Chondrocyte (in vitro differentiated cells): ENCODE results near the gene INSIG1. TPM values are rescaled to one million over a fixed set of nuclear protein-coding genes. Genes with fewer than 3 reads are reported as not detected.

Source experiments
- DNase-seq: peaks from one replicate; pipeline ENCODE4 v3.0.0; 2021; ENCODE audit warnings: mixed read lengths, low spot score
- H3K27ac Mint-ChIP-seq: one replicate; pipeline ENCODE4 v1.8.0; 2021; ENCODE audit warnings: mild to moderate bottlenecking, moderate library complexity, mixed read lengths; ENCODE audit not compliant: unreplicated experiment
- H3K27me3 Mint-ChIP-seq: 2 replicates; pipeline ENCODE4 v1.8.0; 2021; ENCODE audit warnings: low read depth, mixed read lengths
- H3K36me3 Mint-ChIP-seq: 2 replicates; pipeline ENCODE4 v1.8.0; 2021; ENCODE audit warnings: low read depth, mixed read lengths
- H3K4me1 Mint-ChIP-seq: 2 replicates; pipeline ENCODE4 v1.8.0; 2021; ENCODE audit warnings: low read depth, mild to moderate bottlenecking, mixed read lengths
- H3K4me3 Mint-ChIP-seq: one replicate; pipeline ENCODE4 v1.8.0; 2021; ENCODE audit warnings: mild to moderate bottlenecking, moderate library complexity, mixed read lengths; ENCODE audit not compliant: unreplicated experiment
- H3K9me3 Mint-ChIP-seq: 2 replicates; pipeline ENCODE4 v1.8.0; 2021; ENCODE audit warnings: low read depth, mixed read lengths
- total RNA-seq: library from RNA; stranded (reverse); gene quantifications from 3 replicates; pipeline ENCODE4 v1.2.1, GENCODE V29; 2021
- TF ChIP-seq, protein P1 (sequence below): fragments of 200-600 bp; sonication (generic); IDR thresholded peaks from 2 replicates; pipeline ENCODE4 v1.5.0; 2021; ENCODE audit warnings: antibody characterized with exemption, mild to moderate bottlenecking, moderate library complexity

Gene INSIG1
- total RNA-seq, 1 donor from 2014 or later = 31.8 TPM

DNA sequence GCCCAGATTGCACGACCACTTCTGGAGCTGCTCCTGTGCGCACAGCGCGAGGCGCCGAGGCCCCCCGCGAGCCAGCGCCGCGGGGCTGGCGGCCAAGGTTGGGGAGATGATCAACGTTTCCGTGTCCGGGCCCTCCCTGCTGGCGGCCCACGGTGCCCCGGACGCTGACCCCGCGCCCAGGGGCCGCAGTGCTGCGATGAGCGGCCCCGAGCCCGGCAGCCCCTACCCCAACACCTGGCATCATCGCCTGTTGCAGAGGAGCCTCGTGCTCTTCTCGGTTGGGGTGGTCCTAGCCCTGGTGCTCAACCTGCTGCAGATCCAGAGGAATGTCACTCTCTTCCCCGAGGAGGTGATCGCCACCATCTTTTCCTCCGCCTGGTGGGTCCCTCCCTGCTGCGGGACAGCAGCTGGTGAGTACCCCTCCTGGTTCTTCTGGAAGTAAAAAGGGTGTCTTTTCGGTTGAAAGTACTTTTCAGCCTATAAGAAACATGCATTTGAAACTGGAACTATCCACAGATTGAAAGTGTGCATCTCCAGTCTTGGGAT is 683 bp downstream of the INSIG1 start:
- Mint-ChIP-seq H3K27ac (peak overlapping the region; percentile 97), H3K4me3 (peak overlapping the region; percentile 81), H3K36me3 (no peaks in the 10 kb centered on the region), H3K4me1 (peaks cover 38% of the 10 kb centered on the region), H3K27me3 (no peaks in the 10 kb centered on the region), H3K9me3 (no peaks in the 10 kb centered on the region)
- DNase-seq = no peak
- TF ChIP-seq, protein P1, sequence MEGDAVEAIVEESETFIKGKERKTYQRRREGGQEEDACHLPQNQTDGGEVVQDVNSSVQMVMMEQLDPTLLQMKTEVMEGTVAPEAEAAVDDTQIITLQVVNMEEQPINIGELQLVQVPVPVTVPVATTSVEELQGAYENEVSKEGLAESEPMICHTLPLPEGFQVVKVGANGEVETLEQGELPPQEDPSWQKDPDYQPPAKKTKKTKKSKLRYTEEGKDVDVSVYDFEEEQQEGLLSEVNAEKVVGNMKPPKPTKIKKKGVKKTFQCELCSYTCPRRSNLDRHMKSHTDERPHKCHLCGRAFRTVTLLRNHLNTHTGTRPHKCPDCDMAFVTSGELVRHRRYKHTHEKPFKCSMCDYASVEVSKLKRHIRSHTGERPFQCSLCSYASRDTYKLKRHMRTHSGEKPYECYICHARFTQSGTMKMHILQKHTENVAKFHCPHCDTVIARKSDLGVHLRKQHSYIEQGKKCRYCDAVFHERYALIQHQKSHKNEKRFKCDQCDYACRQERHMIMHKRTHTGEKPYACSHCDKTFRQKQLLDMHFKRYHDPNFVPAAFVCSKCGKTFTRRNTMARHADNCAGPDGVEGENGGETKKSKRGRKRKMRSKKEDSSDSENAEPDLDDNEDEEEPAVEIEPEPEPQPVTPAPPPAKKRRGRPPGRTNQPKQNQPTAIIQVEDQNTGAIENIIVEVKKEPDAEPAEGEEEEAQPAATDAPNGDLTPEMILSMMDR = no peak

DNA sequence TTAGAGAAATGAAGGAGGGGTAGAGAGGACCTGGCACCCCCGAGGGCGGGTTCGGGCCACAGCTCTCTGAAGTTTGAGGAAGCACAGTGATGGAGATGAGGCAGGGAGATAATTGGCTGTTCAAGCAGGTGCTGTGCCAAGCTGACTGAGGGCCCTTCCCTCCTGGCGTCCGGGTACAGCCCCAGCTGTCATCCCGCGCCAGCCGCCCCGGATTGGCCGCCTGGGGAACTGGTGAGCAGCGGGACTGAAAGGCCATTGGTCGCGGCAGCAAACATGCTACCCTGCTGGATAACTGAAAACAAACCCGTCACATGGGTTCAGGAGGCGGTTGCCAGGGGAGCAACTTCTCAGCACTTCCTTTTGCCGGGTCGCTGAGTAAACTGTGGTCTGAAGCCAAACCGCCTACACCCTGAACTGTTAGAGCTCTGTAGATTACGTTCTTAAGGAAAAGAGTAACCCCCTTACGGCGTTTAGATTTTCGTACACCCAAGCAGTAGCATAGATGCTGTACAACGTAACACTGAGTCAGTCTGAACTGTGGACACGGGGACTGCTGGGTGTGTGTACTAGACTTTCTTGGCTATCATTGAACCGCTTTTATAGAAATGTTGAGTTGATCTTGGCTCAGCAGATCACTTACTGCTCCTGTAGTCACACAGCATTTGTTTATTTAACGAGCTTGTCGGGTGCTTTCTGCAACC is 1.3 kb downstream of the INSIG1 start:
- Mint-ChIP-seq H3K4me1 (peaks cover 38% of the 10 kb centered on the region), H3K9me3 (no peaks in the 10 kb centered on the region), H3K36me3 (no peaks in the 10 kb centered on the region), H3K27ac (peak overlapping the region; percentile 97), H3K4me3 (peak overlapping the region; percentile 81), H3K27me3 (no peaks in the 10 kb centered on the region)
- no peak for DNase-seq
- TF ChIP-seq, protein P1 = no peak

DNA sequence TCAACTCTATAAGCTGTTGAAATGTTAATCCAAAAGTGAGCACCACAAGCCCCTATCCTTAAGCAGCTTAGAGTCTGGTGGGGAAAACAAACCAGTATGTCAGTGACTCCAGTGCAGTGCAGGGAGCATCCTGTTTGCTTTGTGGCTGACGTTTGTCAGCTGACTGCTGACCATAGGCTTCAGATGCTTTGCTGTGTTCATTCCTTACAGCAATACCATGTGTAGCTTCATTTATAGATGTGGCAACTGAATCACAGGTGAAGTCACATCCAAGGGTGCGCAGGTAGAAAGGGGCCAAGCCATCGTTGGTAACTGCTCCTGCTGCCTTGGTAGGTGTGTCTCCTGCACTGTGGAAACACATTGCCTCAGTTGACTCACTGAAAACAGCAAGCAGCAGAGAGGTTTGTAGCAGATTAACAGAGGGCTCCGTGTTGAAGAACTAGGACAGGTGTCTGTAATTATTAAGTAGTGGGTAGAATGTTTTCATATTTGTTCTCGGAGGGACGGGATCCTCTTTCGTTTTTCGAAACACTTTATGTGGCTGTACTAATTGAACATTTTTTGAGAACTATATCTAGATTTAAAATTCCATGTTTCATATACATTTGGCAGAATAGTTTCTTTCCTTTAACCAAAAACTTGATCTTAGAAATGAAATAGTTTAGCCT is 2.0 kb downstream of the INSIG1 start:
- TF ChIP-seq, protein P1 = no peak
- Mint-ChIP-seq H3K4me1 (peaks cover 38% of the 10 kb centered on the region), H3K4me3 (peak overlapping the region; percentile 81), H3K36me3 (peaks cover 5% of the 10 kb centered on the region), H3K9me3 (no peaks in the 10 kb centered on the region), H3K27me3 (no peaks in the 10 kb centered on the region), H3K27ac (peak overlapping the region; percentile 97)
- DNase-seq = no peak

DNA sequence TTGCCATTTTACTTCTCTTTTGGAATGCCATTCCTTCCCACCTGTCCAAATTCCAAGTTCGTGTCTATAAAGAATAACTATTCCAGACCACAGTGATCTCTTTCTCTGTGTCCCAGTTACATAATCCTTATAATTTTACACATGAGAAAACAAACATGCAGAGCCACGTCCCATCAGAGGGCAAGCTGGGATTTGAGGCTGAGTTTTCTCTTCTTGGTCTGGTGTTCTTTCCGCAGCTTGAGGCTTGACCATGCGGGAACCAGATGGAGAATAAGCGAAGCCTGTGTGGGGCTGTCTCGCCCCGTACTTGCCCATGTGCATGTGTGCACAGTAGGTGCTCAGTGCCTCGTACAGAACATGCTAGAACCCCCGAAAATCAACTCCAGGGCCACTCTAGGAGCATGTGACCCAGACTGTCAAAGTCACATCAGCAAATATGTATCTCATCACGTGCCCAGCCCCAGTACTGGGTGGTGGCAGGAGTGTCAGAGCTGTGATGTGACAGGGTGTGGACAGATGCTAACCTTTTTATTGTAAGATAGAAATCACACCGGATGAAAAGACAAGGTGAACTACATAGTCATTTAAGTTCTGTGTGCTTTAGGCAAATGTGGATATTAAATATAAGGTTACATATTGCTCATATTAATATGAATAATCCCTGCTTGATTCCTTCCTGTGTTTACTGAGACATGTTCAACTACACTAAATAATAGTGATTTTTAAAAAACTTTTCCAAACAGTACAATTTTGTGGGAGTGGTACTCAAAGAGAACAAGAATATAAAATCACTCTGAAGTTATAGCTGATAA is 3.2 kb downstream of the INSIG1 start:
- DNase-seq = no peak

More for the DNA sequence above, 3.2 kb downstream of the INSIG1 start:
- Mint-ChIP-seq H3K36me3 (peaks cover 8% of the 10 kb centered on the region), H3K9me3 (no peaks in the 10 kb centered on the region), H3K27ac (peak overlapping the region; percentile 0), H3K27me3 (no peaks in the 10 kb centered on the region), H3K4me1 (peaks cover 38% of the 10 kb centered on the region), H3K4me3 (peak overlapping the region; percentile 58)
- TF ChIP-seq, protein P1 = no peak
